ENCODE measurements around the gene XRCC4.

The XRCC4 gene

DNA sequence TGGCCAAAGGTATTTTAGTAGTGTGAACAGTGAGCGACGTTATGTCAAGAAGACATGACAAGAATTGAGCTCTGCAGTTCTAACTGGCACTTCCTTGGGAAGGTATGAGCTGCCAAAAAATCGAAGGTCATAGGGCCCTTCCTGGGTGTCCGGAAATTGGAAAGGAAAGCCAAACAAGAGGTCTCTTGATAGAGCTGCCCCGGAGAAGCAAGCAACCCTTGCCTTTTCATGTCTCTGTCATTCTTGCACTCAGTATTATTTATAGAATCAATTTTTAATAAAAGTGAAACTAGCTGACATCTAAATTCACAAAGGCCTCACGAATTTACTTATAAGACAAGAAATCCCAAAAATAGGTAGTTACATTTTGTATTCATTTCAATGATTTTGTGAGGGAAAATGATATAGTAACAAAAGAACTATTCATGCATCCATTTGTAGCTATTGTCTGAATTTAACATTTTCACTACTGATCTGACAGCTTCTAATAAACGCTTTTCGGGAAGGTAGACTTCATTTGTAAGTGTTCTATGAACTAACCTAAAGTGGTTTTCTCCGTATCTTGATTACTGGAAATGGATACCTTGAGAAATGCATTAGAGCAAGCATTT lies 280.4 kb downstream of the XRCC4 start:
- no peak for FAIRE-seq

DNA sequence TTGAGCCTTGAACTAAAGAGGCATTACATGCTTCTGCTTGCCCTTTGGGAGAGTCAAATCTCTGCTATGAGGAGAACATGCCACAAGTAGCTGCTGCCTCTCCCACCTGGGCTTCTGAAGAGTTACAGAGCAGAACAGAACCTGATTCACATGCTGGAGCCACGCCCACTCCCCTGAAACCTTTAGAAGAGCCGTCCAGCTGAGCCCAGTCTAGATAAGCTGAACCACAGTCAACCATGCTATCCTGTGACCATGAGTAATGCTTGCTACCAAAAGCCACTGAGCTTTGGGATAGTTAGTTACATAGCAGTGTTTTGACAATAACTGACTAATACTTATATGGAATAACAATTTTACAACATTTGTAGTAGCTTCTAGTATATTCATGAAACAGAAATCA lies 283.2 kb downstream of the XRCC4 start:
- FAIRE-seq: no peak

DNA sequence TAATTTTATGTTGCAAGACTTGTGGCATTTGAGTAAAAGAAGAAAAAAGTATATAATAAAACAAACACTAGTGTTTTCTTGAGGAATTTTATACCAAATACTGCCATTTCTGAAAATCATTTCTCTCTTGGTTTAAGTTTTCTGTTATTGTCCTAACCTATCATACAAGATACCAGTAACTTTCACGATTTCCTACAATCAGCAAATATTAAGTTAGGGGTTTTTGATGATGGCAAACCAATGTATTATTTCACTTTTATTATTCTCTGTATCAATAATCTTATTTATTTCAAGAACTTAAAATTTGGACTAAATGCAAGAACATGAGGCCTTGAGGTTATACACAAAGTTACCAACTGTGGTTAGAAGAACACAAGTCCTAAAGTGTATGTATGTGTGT lies 285.2 kb downstream of the XRCC4 start:
- FAIRE-seq: no peak

DNA sequence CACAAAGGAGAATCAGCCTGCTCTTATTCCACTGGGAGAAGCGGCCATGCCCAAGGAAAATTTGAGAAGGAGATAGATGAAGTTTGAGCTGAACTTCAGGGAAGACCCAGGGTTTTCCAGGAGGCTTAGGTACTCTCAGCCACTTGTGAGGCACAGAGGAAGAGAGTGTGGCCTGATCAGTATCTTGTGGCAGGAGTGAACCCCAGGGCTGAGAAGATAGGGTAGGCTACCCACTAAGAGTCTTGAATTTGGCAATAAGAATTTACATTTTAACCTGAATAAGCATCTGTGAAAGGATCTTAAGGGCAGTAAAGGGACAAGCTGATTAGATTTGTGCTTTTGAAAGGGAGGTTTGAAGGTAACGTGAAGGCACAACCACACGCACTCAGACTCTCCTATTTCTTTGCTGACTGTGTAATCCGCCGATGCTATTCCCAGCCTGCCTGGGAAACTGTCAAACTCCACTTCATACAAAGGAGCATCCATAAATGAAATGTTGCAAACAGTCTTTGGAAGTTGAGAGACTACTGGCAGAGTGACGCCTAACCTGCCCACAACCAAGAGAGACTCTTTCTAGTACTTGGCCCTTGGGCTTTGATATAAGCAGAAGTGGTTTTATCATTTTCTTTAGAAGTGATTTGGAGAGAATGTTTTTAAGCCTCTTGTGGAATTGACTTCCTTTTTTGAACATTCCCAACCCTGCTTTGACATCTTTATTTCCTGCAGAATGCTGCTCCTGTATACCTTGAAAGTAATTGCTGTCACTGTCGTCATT lies 286.0 kb downstream of the XRCC4 start:
- no peak for FAIRE-seq

DNA sequence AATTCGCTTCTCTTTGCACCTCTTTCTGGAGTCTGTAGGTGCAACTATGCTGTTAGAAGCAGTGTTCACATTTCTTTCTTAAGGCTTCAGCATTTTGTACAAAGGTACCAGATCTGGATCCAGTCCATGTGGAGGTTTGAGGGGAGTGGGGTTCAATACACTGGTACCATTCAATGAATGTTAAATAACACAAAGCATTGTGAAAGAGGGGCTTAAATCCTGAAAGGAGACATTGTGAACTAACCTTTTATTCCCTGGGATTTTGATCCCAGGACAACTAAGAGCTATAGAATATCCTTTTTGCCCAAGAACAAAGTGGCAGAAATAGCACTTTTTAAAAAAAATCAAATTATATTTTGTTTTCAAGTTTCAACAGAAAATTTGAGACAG lies 286.5 kb downstream of the XRCC4 start:
- no peak for FAIRE-seq

DNA sequence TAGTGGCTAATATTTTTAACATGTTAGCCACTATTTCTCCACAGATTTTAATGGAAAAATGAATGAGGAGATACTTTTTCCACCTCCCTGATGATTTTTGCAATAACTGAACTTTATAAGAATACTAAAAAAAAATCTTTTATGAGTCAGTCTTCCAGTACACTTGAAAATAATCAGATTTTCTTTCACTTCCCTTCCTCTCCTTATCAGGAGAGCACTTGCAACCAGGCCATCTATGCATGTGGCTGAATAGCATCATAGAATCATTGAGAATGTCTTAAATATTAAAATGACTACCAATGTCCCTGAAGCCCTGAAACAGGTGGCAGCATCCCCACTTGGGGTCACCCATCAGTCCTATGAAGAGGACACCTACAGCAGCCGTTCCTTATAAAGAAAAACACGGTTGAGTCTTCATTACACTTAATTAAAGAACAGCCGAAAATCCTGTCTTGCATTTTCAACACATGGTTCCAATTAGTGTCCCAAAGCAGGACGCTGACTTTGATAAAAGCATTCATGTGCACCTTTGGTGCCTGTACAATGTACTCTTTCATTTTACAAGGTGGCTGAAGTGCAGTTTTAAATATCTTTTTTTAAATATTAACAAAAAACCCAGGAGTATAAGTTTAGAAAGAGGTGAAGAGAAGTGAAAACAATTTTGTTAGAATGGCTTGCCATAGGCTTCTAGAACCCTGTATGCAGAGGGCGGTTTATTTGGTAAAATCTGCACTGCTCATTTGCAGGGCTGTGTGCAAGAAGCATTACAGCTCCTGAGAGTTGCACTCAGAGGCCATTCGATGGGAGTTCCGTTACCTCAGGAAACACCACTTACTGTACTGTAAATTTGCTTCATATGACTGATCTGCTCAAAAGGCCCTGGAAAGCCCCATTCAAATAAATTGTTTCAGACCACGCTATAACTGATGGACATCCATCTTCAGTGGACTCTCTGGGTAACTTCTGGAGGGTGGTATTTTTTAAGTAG lies 287.3 kb downstream of the XRCC4 start:
- no peak for FAIRE-seq

DNA sequence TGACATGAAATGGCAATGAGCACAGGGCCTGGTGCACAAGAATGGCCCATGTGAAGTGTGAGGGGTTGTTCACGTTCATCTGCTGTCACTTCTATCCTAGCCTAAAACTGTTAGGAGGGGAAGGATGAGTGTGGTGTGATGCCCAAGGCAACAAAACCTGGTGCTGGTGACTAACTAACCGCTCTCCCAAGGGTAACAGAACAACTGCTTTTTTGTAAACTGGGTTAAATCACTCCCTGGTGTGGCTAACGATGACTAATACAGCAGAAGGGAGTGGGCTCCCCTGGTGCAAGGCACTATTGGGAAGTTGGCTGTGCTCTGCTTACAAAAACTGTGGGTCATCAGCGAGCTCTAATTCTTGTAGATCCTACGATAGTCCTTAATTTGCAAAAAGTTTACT lies 291.0 kb downstream of the XRCC4 start:
- FAIRE-seq: no peak

DNA sequence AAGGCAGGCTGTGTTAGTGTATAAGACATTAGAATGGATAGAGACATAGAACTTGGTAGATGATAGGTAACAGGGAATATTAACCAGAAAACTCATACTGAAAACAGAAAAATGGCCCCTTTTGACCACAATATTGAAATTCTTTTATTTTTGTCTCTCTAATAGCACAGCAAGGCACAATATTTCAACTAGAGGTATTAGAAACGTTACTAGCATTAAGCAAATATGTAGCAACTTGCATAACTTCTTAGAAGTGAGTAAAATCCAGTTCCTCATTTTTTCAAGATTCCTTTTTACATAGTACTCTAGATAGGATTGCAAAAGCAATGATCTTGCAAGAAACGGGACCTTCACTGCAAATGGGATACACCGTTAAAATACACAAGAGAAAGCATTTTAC lies 291.5 kb downstream of the XRCC4 start:
- FAIRE-seq: no peak

DNA sequence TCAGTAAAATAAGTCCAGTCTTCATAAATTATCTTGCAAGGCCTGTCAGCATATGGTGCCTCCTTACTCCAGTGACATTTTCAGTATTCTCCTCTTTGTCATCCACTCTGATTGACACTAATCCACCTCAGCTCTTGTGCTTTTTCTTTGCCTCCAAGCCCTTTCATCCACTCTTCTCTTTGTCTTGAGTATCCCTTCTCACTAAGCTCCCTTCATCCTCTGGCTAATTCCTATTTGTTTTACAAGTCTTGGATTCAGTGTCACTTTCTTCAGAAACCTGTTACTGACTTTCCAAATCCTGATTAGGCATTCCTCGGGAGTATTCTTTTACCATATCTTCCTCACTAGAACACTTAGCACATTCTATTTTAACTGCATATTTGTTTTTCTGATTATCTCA lies 293.6 kb downstream of the XRCC4 start:
- no peak for FAIRE-seq

DNA sequence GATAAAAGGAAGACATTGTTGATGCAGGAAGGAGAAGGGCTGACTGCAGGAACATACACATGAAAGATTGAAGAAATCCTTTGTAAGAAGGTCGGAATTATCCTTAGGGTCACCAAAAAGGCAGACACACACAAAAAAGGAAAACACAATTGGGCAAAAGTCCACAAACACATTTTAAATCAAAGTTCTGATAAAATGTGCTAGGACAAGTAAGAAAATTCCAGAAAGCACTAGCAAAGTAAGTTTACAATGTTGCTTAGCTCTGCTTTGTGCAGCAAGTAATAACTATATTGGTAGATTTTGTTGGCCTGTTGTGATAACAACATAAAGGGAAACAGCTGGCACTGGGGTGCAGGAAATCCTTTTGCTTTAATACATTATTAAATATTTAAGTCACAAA lies 294.4 kb downstream of the XRCC4 start:
- no peak for FAIRE-seq

DNA sequence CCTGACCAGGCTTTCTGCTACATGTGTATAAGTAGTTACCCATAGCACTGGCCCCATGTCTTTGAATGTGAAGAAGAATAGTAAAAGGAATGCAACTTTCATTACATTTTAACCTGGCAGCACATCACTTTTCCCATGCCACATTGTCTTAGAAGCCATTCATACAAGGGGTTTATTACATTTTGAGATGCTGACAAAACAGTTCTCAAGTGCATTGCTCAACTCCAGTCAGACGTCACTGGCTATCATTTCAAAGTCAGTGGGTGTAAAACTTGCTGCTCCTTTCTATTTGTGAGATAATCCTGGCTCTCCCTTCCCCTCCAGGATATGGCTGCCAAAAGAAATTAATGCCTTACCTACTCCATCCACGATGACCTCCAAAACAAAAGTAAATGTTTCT lies 297.2 kb downstream of the XRCC4 start:
- FAIRE-seq: no peak

DNA sequence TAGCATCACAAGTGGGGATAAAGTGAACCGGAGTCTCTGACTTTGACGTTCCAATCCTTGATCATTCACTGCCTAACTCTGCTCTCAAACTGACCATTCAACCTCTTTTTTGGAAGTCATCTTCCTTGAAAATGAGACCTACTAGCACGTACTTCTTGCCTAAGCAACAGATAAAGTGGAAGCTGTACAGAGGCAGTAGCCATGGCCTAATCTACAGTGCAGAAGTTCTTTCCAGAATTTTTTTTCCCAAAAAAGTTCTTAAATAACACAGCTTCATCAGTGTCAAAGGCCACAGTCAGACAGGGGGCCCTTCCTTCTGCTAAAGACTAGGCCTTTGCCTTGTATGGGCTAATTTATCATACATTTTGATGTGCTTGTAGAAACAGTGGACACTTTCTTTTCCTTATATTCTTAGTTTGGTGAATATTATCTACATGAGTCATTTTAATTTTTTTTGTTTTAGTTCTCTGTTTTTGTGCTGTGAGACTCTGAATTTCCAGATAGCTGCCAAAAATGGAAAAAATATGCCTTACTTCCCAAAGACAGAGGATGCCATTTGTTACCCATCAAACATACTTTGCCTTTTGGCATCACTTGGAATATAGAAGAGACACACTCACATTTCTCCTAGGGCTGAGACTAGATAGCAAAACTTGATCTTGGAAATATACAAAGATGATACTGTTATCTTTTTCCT lies 297.9 kb downstream of the XRCC4 start:
- FAIRE-seq: no peak

DNA sequence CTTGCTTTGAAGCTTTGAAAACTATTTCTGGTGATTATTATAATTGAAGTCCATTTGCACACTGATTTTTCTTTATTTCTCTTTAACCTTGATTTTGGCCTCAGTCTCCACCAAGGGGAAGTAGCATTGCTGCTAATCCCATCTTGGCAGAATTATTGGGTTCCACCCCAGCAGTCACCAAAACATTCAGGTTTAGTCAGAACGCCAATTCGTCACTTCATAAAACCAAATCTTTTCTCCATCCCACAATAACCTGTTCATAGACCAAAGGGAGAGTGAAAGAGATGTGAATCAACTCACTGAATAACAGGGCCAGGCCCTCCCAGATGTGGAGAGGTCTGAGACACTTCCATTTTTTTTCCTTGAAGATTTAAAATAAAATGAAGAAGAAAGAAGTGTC lies 299.1 kb downstream of the XRCC4 start:
- FAIRE-seq: no peak

DNA sequence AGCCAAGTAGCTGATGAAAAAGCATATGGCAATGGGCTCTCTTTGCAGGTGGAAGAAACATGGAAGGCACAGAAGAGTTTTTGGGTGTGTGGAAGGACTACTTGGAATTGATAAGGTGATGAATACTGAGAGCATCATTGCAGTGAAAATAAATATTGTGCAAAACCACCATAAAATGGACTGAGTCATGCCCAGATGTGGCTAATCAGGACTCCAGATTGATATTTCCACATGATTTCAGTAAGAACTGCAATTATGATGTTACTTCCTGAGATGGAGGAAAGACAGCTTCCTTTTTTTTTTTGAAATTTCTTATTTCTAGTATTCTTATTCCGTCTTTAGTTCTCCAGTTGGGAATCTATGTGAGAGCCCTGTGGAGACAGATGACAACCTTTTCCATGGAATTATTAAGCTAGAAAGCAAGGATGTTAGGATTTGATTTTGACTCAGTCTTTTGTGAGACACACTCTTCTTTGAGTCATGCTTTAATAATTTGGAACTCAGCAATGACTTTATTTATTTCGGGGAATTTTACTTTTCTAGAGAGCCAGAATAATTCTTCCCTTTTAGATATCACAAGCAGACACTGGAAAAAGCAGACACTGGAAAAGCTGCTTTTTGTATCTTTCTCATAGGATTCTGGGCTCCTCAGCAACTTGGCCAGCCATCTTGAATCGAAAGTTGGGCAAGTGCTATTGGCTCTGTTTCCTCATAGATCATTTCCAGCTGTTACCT lies 300.0 kb downstream of the XRCC4 start:
- FAIRE-seq: no peak

DNA sequence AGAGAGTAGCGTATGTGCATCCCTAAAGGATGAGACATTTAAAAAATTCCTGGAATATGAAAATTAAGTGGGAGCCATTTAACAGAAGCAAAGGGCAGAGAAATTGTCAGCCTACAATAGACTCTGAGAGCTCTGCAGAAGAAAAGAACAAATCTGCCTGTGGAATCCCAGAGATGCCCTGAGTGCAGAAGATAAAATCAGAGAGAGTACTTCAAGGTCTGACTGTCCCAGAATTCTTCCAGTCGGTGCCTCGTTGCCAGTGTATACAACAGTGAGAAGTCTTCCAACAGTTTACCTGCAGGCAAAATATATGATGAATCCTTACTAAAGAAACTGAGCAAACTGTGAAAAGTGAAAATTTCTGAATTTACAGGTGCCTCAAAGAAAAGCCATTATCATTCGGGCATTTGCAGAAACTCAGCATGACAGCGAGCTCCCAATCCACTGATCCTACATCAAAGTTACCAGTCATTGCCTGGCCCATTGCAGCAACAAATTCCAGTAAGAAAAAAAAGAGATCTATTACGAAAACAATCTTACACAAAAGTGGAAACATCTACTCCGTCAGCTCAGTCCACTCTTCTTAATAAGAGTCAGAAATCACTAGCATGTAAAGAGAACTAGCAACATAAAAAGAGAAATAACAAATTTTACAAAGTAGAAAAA lies 301.4 kb downstream of the XRCC4 start:
- no peak for FAIRE-seq

DNA sequence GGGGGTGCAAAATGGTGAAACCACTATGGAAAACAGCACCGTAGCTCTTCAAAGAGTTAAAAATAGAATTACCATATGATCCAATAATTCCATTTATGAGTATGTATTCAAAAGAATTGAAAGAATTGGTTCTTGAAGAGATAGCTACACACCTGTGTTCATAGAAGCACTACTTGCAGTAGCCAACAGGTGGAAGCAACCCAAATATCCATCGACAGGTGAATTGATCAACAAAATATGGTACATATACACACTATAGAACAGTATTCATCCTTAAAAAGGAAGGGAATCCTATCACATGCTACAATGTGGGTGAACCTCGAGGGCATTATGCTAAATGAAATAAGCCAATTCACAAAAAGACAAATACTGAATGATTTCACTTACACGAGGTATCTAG lies 308.5 kb downstream of the XRCC4 start:
- FAIRE-seq: no peak

DNA sequence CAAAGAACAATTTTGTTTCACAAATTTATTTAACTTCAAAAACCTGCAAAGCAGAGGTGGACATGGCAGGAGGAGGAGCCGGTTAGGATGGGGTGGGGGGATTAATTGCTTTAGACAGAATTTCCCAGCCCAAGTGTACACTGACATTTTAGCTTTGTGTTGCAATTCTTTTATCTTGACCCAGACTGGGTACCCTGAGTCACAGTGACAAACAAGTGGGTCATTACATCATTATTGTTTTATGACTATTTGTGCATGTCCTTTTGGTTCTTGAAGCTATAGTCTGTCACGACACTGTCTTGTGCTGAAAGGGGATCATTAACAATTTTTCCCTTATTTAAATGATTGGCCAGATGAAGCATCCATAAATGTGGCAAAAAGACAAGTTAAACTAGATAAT lies 309.7 kb downstream of the XRCC4 start:
- FAIRE-seq: no peak

DNA sequence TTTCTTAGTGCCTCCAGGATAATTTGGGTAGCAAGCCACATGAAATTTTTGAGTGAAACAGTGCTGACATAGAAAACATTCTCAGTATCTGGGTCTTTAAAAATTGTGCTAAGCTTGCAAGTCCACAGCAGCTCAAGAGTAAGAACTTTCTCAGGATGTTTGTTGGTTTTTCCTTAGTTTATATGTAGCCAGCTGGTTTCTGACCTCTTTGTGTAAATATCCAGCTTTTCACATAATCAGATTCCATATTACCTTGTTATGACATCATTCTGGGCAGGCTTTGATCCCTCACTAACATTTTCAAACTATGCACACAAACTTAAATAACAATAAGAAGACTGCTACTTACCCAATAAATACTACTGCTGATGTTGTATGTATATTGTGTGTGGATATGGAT lies 311.3 kb downstream of the XRCC4 start:
- no peak for FAIRE-seq

DNA sequence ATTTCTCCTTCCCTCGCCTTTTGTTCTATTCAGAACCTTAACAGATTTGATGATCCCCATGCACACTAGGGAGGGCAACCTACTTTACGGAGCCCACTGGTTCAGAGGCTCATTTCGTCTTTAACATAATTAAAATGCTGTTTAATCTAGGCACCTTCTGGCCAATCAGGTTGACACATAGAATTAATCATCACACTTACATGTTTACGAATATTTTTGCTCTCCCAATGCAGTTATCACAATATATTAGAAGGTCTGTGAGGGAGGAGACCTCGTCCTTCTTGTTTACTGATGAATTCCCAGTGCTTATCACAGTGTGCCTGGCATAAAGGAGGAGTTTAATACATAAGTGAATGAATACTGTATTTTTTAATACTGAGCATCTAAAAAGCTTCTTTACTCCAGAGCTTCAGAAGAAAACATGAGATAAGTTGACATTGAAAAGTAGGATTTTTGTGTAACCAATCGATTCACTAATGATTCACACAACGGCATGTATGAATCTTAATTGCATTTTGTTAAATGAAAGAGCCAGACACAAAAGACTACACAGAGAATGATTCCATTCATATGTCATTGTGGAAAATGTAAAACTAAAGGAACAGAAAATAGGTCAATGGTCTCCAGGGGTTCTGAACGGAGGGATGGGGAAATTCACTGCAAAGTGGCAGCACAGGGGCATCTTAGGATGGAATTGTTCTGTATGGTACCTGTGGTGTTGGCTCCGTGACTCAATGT lies 315.6 kb downstream of the XRCC4 start:
- FAIRE-seq: no peak

DNA sequence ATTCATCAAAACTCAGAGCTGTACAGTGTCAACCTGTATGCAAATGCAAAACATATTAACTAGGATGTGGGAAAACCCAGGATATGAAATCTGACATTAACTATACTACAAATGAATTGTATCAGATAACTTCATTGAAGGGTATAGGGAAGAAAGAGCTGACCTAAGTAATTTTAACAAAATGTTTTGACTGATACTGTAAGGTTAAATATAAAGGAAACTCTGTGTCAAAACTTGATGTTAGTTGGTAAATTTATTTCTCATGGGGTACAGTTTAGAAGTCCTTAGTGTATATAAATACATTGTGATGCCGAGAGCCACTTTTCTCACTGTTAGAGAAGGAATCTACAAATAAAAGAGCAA lies 316.1 kb downstream of the XRCC4 start:
- FAIRE-seq: no peak

DNA sequence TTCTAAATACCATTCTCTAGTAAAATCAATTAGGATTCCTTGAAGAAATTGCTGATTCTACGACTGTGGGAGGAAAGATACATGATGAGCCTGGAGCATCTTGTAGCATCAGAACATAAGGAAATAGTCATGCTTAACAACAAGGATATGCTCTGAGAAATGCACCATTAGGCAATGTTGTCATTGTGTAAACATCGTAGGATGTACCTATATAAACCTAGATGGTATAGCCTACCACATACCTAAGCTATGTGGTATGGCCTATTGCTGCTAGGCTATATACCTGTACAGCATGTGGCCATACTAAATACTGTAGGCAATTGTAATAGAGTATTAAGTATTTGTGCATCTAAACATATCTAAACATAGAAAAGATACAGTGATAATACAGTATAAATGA lies 316.8 kb downstream of the XRCC4 start:
- FAIRE-seq: no peak
